Measurements from ENCODE around the gene ZCWPW1.

ZCWPW1 gene

GRCh38 chr7:100434297-100435144 lies 6.0 kb upstream of the ZCWPW1 start:
- no peak overlapping the region for H3K18ac ChIP-seq (ENCODE audit: low read length)
- no peak overlapping the region for H3K23ac ChIP-seq (ENCODE audit: low read length)
- no peaks in the 10 kb centered on the region for H3K9me3 ChIP-seq (ENCODE audit: insufficient read depth, low read depth, low read length)
- H3K27me3 ChIP-seq (ENCODE audit: insufficient read depth, low read length) = no peaks in the 10 kb centered on the region
- no peak for DNase-seq
- peaks cover 17 to 20% of the 10 kb centered on the region in 2 experiments for H3K4me1 ChIP-seq (ENCODE audit: control insufficient read depth in 1 of 2, insufficient read depth in 2 of 2, low read length in 2 of 2)
- H2BK120ac ChIP-seq (ENCODE audit: insufficient read depth, low read length, poor library complexity) = no peak overlapping the region
- H4K91ac ChIP-seq (ENCODE audit: low read depth, low read length) = no peak overlapping the region
- H2AK5ac ChIP-seq (ENCODE audit: low read length) = no peak overlapping the region
- H3K4me3 ChIP-seq (ENCODE audit: low read depth, low read length) = no peak overlapping the region
- WGBS (ENCODE audit: extremely low coverage, insufficient coverage, insufficient read length) = no CpG with 5 or more reads among the region's 22 CpGs
- no peak overlapping the region for H4K12ac ChIP-seq (ENCODE audit: low read depth, low read length)
- H3K14ac ChIP-seq (ENCODE audit: low read length) = no peak overlapping the region
- no peak overlapping the region for H3K4ac ChIP-seq (ENCODE audit: low read depth, low read length)
- H3K79me2 ChIP-seq (ENCODE audit: control insufficient read depth, insufficient read depth, low read length, poor library complexity) = peaks cover 14% of the 10 kb centered on the region
- no peak overlapping the region for H2BK12ac ChIP-seq (ENCODE audit: low read length)
- H2AFZ ChIP-seq (ENCODE audit: insufficient read depth, low read length, poor library complexity) = no peak overlapping the region
- H2BK5ac ChIP-seq (ENCODE audit: low read depth, low read length, poor library complexity) = no peak overlapping the region
- H3K36me3 ChIP-seq (ENCODE audit: control insufficient read depth in 1 of 2, insufficient read depth in 2 of 2, low read length in 2 of 2) = peaks cover 33 to 34% of the 10 kb centered on the region in 2 experiments
- H3K9ac ChIP-seq (ENCODE audit: low read length) = peak overlapping the region; percentile 29
- H3K79me1 ChIP-seq (ENCODE audit: low read length) = peaks cover 16% of the 10 kb centered on the region
- H3K4me2 ChIP-seq (ENCODE audit: low read length) = peak overlapping the region; percentile 79
- no peak overlapping the region for H3K27ac ChIP-seq (ENCODE audit: low read depth, low read length)
- H4K8ac ChIP-seq (ENCODE audit: low read depth, low read length) = no peak overlapping the region

GRCh38 chr7:100433592-100434296 lies 5.2 kb upstream of the ZCWPW1 start:
- Histone ChIP-seq H2BK5ac (ENCODE audit: low read depth, low read length, poor library complexity) (no peak overlapping the region), H4K12ac (ENCODE audit: low read depth, low read length) (no peak overlapping the region), H2BK12ac (ENCODE audit: low read length) (no peak overlapping the region), H2BK120ac (ENCODE audit: insufficient read depth, low read length, poor library complexity) (no peak overlapping the region), H3K4ac (ENCODE audit: low read depth, low read length) (no peak overlapping the region), H3K18ac (ENCODE audit: low read length) (no peak overlapping the region), H3K36me3 (ENCODE audit: control insufficient read depth in 1 of 2, insufficient read depth in 2 of 2, low read length in 2 of 2) (peaks cover 33 to 34% of the 10 kb centered on the region in 2 experiments), H3K79me1 (ENCODE audit: low read length) (peaks cover 20% of the 10 kb centered on the region), H3K9ac (ENCODE audit: low read length) (no peak overlapping the region), H4K91ac (ENCODE audit: low read depth, low read length) (no peak overlapping the region), H3K4me1 (ENCODE audit: control insufficient read depth in 1 of 2, insufficient read depth in 2 of 2, low read length in 2 of 2) (peaks cover 17 to 20% of the 10 kb centered on the region in 2 experiments), H3K27ac (ENCODE audit: low read depth, low read length) (no peak overlapping the region), H3K4me3 (ENCODE audit: low read depth, low read length) (no peak overlapping the region), H3K9me3 (ENCODE audit: insufficient read depth, low read depth, low read length) (no peaks in the 10 kb centered on the region), H3K23ac (ENCODE audit: low read length) (no peak overlapping the region), H3K27me3 (ENCODE audit: insufficient read depth, low read length) (no peaks in the 10 kb centered on the region), H3K14ac (ENCODE audit: low read length) (no peak overlapping the region), H3K4me2 (ENCODE audit: low read length) (no peak overlapping the region), H2AK5ac (ENCODE audit: low read length) (no peak overlapping the region), H2AFZ (ENCODE audit: insufficient read depth, low read length, poor library complexity) (no peak overlapping the region), H4K8ac (ENCODE audit: low read depth, low read length) (no peak overlapping the region), H3K79me2 (ENCODE audit: control insufficient read depth, insufficient read depth, low read length, poor library complexity) (peaks cover 16% of the 10 kb centered on the region)
- no peak for DNase-seq
- no CpG with 5 or more reads among the region's 10 CpGs for WGBS (ENCODE audit: extremely low coverage, insufficient coverage, insufficient read length)

- DNase-seq = no peak
- Histone ChIP-seq H4K91ac (ENCODE audit: low read depth, low read length) (no peak overlapping the region), H2BK12ac (ENCODE audit: low read length) (no peak overlapping the region), H3K9ac (ENCODE audit: low read length) (no peak overlapping the region), H2AFZ (ENCODE audit: insufficient read depth, low read length, poor library complexity) (no peak overlapping the region), H3K4ac (ENCODE audit: low read depth, low read length) (no peak overlapping the region), H3K79me2 (ENCODE audit: control insufficient read depth, insufficient read depth, low read length, poor library complexity) (peaks cover 20% of the 10 kb centered on the region), H3K14ac (ENCODE audit: low read length) (no peak overlapping the region), H3K36me3 (ENCODE audit: control insufficient read depth in 1 of 2, insufficient read depth in 2 of 2, low read length in 2 of 2) (peaks cover 33 to 34% of the 10 kb centered on the region in 2 experiments), H3K4me3 (ENCODE audit: low read depth, low read length) (no peak overlapping the region), H2BK5ac (ENCODE audit: low read depth, low read length, poor library complexity) (no peak overlapping the region), H3K18ac (ENCODE audit: low read length) (no peak overlapping the region), H3K27ac (ENCODE audit: low read depth, low read length) (no peak overlapping the region), H3K4me2 (ENCODE audit: low read length) (no peak overlapping the region), H2BK120ac (ENCODE audit: insufficient read depth, low read length, poor library complexity) (no peak overlapping the region), H4K12ac (ENCODE audit: low read depth, low read length) (no peak overlapping the region), H3K9me3 (ENCODE audit: insufficient read depth, low read depth, low read length) (no peaks in the 10 kb centered on the region), H3K27me3 (ENCODE audit: insufficient read depth, low read length) (no peaks in the 10 kb centered on the region), H3K4me1 (ENCODE audit: control insufficient read depth in 1 of 2, insufficient read depth in 2 of 2, low read length in 2 of 2) (peaks cover 17 to 20% of the 10 kb centered on the region in 2 experiments), H2AK5ac (ENCODE audit: low read length) (no peak overlapping the region), H3K23ac (ENCODE audit: low read length) (no peak overlapping the region), H3K79me1 (ENCODE audit: low read length) (peaks cover 25% of the 10 kb centered on the region), H4K8ac (ENCODE audit: low read depth, low read length) (no peak overlapping the region)
- no CpG with 5 or more reads among the region's 4 CpGs for WGBS (ENCODE audit: extremely low coverage, insufficient coverage, insufficient read length)
These were observed 4.7 kb upstream of the ZCWPW1 start for GRCh38 chr7:100433276-100433591.

- Histone ChIP-seq H3K18ac (ENCODE audit: low read length) (no peak overlapping the region), H3K23ac (ENCODE audit: low read length) (no peak overlapping the region), H3K4me1 (ENCODE audit: control insufficient read depth in 1 of 2, insufficient read depth in 2 of 2, low read length in 2 of 2) (peaks cover 19 to 23% of the 10 kb centered on the region in 2 experiments), H2AK5ac (ENCODE audit: low read length) (no peak overlapping the region), H3K79me1 (ENCODE audit: low read length) (peaks cover 28% of the 10 kb centered on the region), H2BK120ac (ENCODE audit: insufficient read depth, low read length, poor library complexity) (no peak overlapping the region), H3K14ac (ENCODE audit: low read length) (no peak overlapping the region), H3K4me2 (ENCODE audit: low read length) (no peak overlapping the region), H3K27me3 (ENCODE audit: insufficient read depth, low read length) (no peaks in the 10 kb centered on the region), H3K9me3 (ENCODE audit: insufficient read depth, low read depth, low read length) (peaks cover 2% of the 10 kb centered on the region), H3K4ac (ENCODE audit: low read depth, low read length) (no peak overlapping the region), H3K36me3 (ENCODE audit: control insufficient read depth in 1 of 2, insufficient read depth in 2 of 2, low read length in 2 of 2) (peaks cover 33 to 34% of the 10 kb centered on the region in 2 experiments), H3K9ac (ENCODE audit: low read length) (no peak overlapping the region), H2BK12ac (ENCODE audit: low read length) (no peak overlapping the region), H4K8ac (ENCODE audit: low read depth, low read length) (no peak overlapping the region), H4K91ac (ENCODE audit: low read depth, low read length) (no peak overlapping the region), H3K79me2 (ENCODE audit: control insufficient read depth, insufficient read depth, low read length, poor library complexity) (peaks cover 20% of the 10 kb centered on the region), H3K27ac (ENCODE audit: low read depth, low read length) (no peak overlapping the region), H2AFZ (ENCODE audit: insufficient read depth, low read length, poor library complexity) (no peak overlapping the region), H4K12ac (ENCODE audit: low read depth, low read length) (no peak overlapping the region), H2BK5ac (ENCODE audit: low read depth, low read length, poor library complexity) (no peak overlapping the region), H3K4me3 (ENCODE audit: low read depth, low read length) (no peak overlapping the region)
- no CpG with 5 or more reads among the region's 21 CpGs for WGBS (ENCODE audit: extremely low coverage, insufficient coverage, insufficient read length)
- no peak for DNase-seq
These were observed 4.2 kb upstream of the ZCWPW1 start for GRCh38 chr7:100432621-100433275.

All from trophoblast cell (in vitro differentiated cells and primary cell).